GM23248 (cell line): ENCODE results near the gene FGF14. TPM values are rescaled to one million over a fixed set of nuclear protein-coding genes. Genes with fewer than 3 reads are reported as not detected.

Experiments used
- DNase-seq: peaks from one replicate; pipeline ENCODE4 v3.0.0-alpha.2; 2015
- H2AFZ ChIP-seq: fragments of 200-600 bp; sonication (generic); 2 replicates; pipeline ENCODE4 v1.6.1; 2016; ENCODE audit warnings: antibody characterized with exemption
- H3F3A ChIP-seq: fragments of 200-600 bp; sonication (generic); 2 replicates; pipeline ENCODE4 v1.6.1; 2016; ENCODE audit warnings: mild to moderate bottlenecking, antibody characterized with exemption, mixed run types; ENCODE audit not compliant: insufficient read depth
- H3K27ac ChIP-seq: fragments of 200-600 bp; sonication (generic); 2 replicates; pipeline ENCODE4 v1.5.1; 2016; ENCODE audit warnings: mild to moderate bottlenecking
- H3K27me3 ChIP-seq: fragments of 200-600 bp; sonication (generic); replicated peaks from 2 replicates; pipeline ENCODE4 v1.6.1; 2016; ENCODE audit warnings: mild to moderate bottlenecking; ENCODE audit not compliant: insufficient read depth
- H3K36me3 ChIP-seq: fragments of 200-600 bp; sonication (generic); 2 replicates; pipeline ENCODE4 v1.6.1; 2016; ENCODE audit warnings: low read depth, mild to moderate bottlenecking
- H3K4me1 ChIP-seq: fragments of 200-600 bp; sonication (generic); 2 replicates; pipeline ENCODE4 v1.6.1; 2016; ENCODE audit warnings: mild to moderate bottlenecking; ENCODE audit not compliant: insufficient read depth
- H3K4me2 ChIP-seq: fragments of 200-600 bp; sonication (generic); one replicate; pipeline ENCODE4 v1.6.1; 2016; ENCODE audit warnings: mild to moderate bottlenecking; ENCODE audit not compliant: unreplicated experiment
- H3K4me3 ChIP-seq: fragments of 200-600 bp; sonication (generic); 2 replicates; pipeline ENCODE4 v1.5.1; 2016; ENCODE audit warnings: mild to moderate bottlenecking
- H3K79me2 ChIP-seq: fragments of 200-600 bp; sonication (generic); 2 replicates; pipeline ENCODE4 v1.6.1; 2016; ENCODE audit warnings: mild to moderate bottlenecking; ENCODE audit not compliant: insufficient read depth
- H3K9ac ChIP-seq: fragments of 200-600 bp; sonication (generic); 2 replicates; pipeline ENCODE4 v1.6.1; 2016; ENCODE audit warnings: mild to moderate bottlenecking
- H3K9me2 ChIP-seq: fragments of 200-600 bp; sonication (generic); 2 replicates; pipeline ENCODE4 v1.6.1; 2016; ENCODE audit warnings: mixed run types, mild to moderate bottlenecking, moderate library complexity; ENCODE audit not compliant: insufficient read depth
- H3K9me3 ChIP-seq: fragments of 200-600 bp; sonication (generic); one replicate; pipeline ENCODE4 v1.6.1; 2017; ENCODE audit warnings: low read depth
- H4K20me1 ChIP-seq: fragments of 200-600 bp; sonication (generic); 2 replicates; pipeline ENCODE4 v1.6.0; 2016; ENCODE audit not compliant: insufficient read depth
- EZH2 ChIP-seq: fragments of 200-600 bp; sonication (generic); IDR thresholded peaks from 2 replicates; pipeline ENCODE4 v1.6.1; 2018; ENCODE audit warnings: antibody characterized with exemption, mild to moderate bottlenecking; ENCODE audit not compliant: insufficient read depth, poor library complexity, severe bottlenecking
- EZH2phosphoT487 ChIP-seq: fragments of 200-600 bp; sonication (generic); IDR thresholded peaks from 2 replicates; pipeline ENCODE4 v1.6.1; 2018; ENCODE audit warnings: antibody characterized with exemption, moderate library complexity, mild to moderate bottlenecking, low read depth; ENCODE audit not compliant: insufficient read depth
- WGBS, 2 experiments: methylation state at CpG; one replicate each; pipeline ENCODE4 v1.1.6; 2015 to 2017; ENCODE audit warnings: low lambda C conversion rate in 2 of 2, low coverage in 1 of 2; ENCODE audit errors: missing lambda C conversion rate in 2 of 2; 5-methylcytosine and 5-hydroxymethylcytosine counted together
- in situ Hi-C: fragments of 300-500 bp; cut with MboI; formaldehyde crosslinking; loops from 2 replicates; pipeline ENCODE4 v1.15.0; 2020
- polyA plus RNA-seq: library from polyadenylated mRNA; unstranded; fragments of >200 nt; fragmentation: Nextera tagmentation; extraction: Ambion mirVana; gene quantifications from 2 replicates; pipeline ENCODE4 v1.2.1, GENCODE V29; 2016
- total RNA-seq: library from RNA; depleted of rRNA; stranded (reverse); fragments of >200 nt; shearing (Covaris generic); gene quantifications from 2 replicates; pipeline ENCODE4 v1.2.3, GENCODE V29; 2014

The FGF14 gene
- total and polyA plus RNA-seq, 2 experiments from 2014 or later, result 1.9 TPM; not detected in 1

- no peak overlapping the region for H3K27ac ChIP-seq
- H3K36me3 ChIP-seq, result no peaks in the 10 kb centered on the region
- H3K9me3 ChIP-seq, result no peaks in the 10 kb centered on the region
- H3K4me2 ChIP-seq, result no peak overlapping the region
- WGBS, 2 experiments, result 85 to 88% methylated on average over 4 of the region's 4 CpGs
- TF ChIP-seq EZH2, result no peak
- TF ChIP-seq EZH2phosphoT487, result no peak
- H4K20me1 ChIP-seq, result no peaks in the 10 kb centered on the region
- H3K9me2 ChIP-seq, result no peaks in the 10 kb centered on the region
- H3F3A ChIP-seq, result peaks cover 14% of the 10 kb centered on the region; the same call in 1 of the 2 replicates
- in situ Hi-C loops, result no loop called here
- no peaks in the 10 kb centered on the region for H3K79me2 ChIP-seq
- no peak overlapping the region for H3K9ac ChIP-seq
- H2AFZ ChIP-seq, result no peak overlapping the region
- peaks cover 23% of the 10 kb centered on the region for H3K4me1 ChIP-seq
- DNase-seq, result no peak
- H3K4me3 ChIP-seq, result no peak overlapping the region
- H3K27me3 ChIP-seq, result no peaks in the 10 kb centered on the region
Measured at GRCh38 chr13:102289606-102290005, 112.2 kb downstream of the FGF14 start.

- Histone ChIP-seq H3K4me1 (peaks cover 23% of the 10 kb centered on the region), H3K27ac (peak overlapping the region; percentile 46), H4K20me1 (no peaks in the 10 kb centered on the region), H3K4me2 (peak overlapping the region; percentile 46), H3K9me3 (no peaks in the 10 kb centered on the region), H3K9me2 (no peaks in the 10 kb centered on the region), H3F3A (peaks cover 14% of the 10 kb centered on the region; the same call in 1 of the 2 replicates), H3K36me3 (no peaks in the 10 kb centered on the region), H2AFZ (no peak overlapping the region), H3K9ac (no peak overlapping the region), H3K27me3 (no peaks in the 10 kb centered on the region), H3K4me3 (no peak overlapping the region), H3K79me2 (no peaks in the 10 kb centered on the region)
- in situ Hi-C loops, result no loop called here
- TF ChIP-seq EZH2 (no peak), EZH2phosphoT487 (peak; percentile 84)
- WGBS, 2 experiments, result 0 to 4% methylated on average over 1 of the region's 1 CpG
- peak; percentile 97 for DNase-seq
Measured at GRCh38 chr13:102286326-102286725, 115.5 kb downstream of the FGF14 start.

GRCh38 chr13:102280366-102280765, 121.5 kb downstream of the FGF14 start:
- Histone ChIP-seq H3K9ac (no peak overlapping the region), H3K4me3 (no peak overlapping the region), H3F3A (peaks cover under 1% of the 10 kb centered on the region; the same call in 1 of the 2 replicates), H3K36me3 (no peaks in the 10 kb centered on the region), H3K9me2 (no peaks in the 10 kb centered on the region), H3K79me2 (no peaks in the 10 kb centered on the region), H3K9me3 (no peaks in the 10 kb centered on the region), H3K4me1 (peaks cover 6% of the 10 kb centered on the region), H2AFZ (no peak overlapping the region), H4K20me1 (no peaks in the 10 kb centered on the region), H3K27me3 (no peaks in the 10 kb centered on the region), H3K4me2 (no peak overlapping the region), H3K27ac (no peak overlapping the region)
- in situ Hi-C loops, result no loop called here
- DNase-seq, result no peak
- TF ChIP-seq EZH2phosphoT487, result no peak
- TF ChIP-seq EZH2, result no peak

GRCh38 chr13:102277286-102277685, 124.6 kb downstream of the FGF14 start:
- Histone ChIP-seq H3F3A (no peaks in the 10 kb centered on the region), H3K36me3 (no peaks in the 10 kb centered on the region), H3K4me1 (no peaks in the 10 kb centered on the region), H3K9me3 (no peaks in the 10 kb centered on the region), H4K20me1 (no peaks in the 10 kb centered on the region), H3K9ac (no peak overlapping the region), H3K27ac (no peak overlapping the region), H3K9me2 (no peaks in the 10 kb centered on the region), H2AFZ (no peak overlapping the region), H3K4me3 (no peak overlapping the region), H3K4me2 (no peak overlapping the region), H3K27me3 (no peaks in the 10 kb centered on the region), H3K79me2 (no peaks in the 10 kb centered on the region)
- WGBS, 2 experiments, result 75 to 76% methylated on average over 4 of the region's 4 CpGs
- DNase-seq, result no peak
- in situ Hi-C loops, result no loop called here
- TF ChIP-seq EZH2phosphoT487, result no peak
- TF ChIP-seq EZH2, result no peak

- Histone ChIP-seq H3K9me2 (no peaks in the 10 kb centered on the region), H3K79me2 (no peaks in the 10 kb centered on the region), H3K4me2 (no peak overlapping the region), H4K20me1 (no peaks in the 10 kb centered on the region), H3K4me3 (no peak overlapping the region), H3K27ac (no peak overlapping the region), H3K9me3 (no peaks in the 10 kb centered on the region), H3K36me3 (no peaks in the 10 kb centered on the region), H2AFZ (no peak overlapping the region), H3F3A (no peaks in the 10 kb centered on the region), H3K9ac (no peak overlapping the region), H3K4me1 (no peaks in the 10 kb centered on the region), H3K27me3 (no peaks in the 10 kb centered on the region)
- in situ Hi-C loops, result no loop called here
- no peak for DNase-seq
- TF ChIP-seq EZH2phosphoT487 (no peak), EZH2 (no peak)
- WGBS, 2 experiments, result 34 to 39% methylated on average over 1 of the region's 1 CpG
Measured at GRCh38 chr13:102276404-102276803, 125.4 kb downstream of the FGF14 start.
